T-helper 2 cell treated with Interferon-gamma antibody and Interleukin-4, amounts not matched to agents 100 ng/mL and 5 ng/mL, for 36 hours (primary cell): ENCODE measurements around the gene STOX2. TPM values are rescaled to one million over a fixed set of nuclear protein-coding genes. Genes with fewer than 3 reads are reported as not detected.
"Not testable (repeated sequence)": the region's sequence is repeated elsewhere in the genome, so short reads cannot be mapped to it uniquely, and the experiment has no call there.

Experiments used
- intact Hi-C: fragments of 100-400 bp; cut with micrococcal nuclease; formaldehyde crosslinking; loops from one replicate; pipeline ENCODE4 v1.15.1; 2023
- total RNA-seq: library from RNA; stranded (reverse); gene quantifications from 2 replicates; pipeline ENCODE4 v1.2.3, GENCODE V29; 2022

STOX2 gene
- total RNA-seq, 1 donor from 2014 or later: not detected

- intact Hi-C loops: no loop called here
These were observed 114.8 kb downstream of the STOX2 start for GRCh38 chr4:184019667-184020623.

DNA sequence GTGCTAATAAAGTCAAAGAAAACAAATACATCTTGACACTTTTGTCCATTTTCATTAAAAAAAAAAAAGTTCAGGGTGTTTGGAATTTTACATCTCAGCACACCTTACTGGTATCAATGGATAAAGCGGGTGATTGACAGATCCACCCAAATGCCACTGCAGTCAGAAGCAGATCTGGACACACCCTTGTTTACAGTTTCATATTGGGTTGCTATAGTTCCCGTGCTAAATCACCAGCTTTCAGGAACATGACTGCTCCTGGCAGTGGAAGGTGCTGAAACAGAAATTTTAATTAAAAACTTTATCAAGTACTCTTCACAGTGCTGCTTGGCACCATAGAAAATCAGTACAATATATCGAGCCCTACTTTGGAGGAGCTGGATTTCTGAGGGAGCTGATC lies 116.3 kb downstream of the STOX2 start:
- intact Hi-C loops: no loop called here

DNA sequence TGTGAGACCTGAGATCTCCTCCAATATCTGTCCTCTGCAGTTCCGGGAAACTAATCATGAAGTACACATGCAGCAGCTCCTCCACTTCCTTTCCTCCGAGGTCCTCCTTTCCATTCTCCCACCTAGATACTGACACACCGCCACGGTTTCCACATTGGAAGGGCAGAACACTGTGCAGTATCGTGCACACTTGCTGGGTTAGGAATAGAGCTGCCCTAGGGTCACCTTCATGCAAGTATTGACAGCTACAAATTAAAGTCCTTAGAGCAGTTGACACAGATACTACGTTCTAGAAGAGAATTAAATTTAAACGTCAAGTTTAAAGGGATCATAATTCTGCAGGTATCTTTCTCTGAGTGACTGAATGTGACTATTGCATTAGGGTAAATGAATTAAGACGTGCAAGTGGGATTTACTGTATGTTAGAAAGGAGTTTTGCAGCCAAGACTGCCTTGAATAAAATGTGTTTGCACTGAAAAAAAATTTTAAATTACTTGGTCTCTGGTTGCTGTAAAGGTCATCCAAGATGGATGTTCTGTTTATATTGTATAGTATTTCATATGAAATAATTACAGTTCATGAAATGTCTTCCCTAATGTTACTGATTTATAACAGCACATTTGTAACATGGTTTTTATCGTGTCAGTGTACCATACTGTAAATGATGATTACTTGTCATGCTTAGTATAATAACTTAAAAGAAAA lies 117.7 kb downstream of the STOX2 start:
- intact Hi-C loops: no loop called here

- intact Hi-C loops: no loop called here
These were observed 119.5 kb downstream of the STOX2 start for GRCh38 chr4:184024637-184025036.

- intact Hi-C loops: no loop called here
These were observed 123.7 kb downstream of the STOX2 start for GRCh38 chr4:184028561-184029374.

- intact Hi-C loops: no loop called here
These were observed 124.9 kb downstream of the STOX2 start for GRCh38 chr4:184030036-184030435.

DNA sequence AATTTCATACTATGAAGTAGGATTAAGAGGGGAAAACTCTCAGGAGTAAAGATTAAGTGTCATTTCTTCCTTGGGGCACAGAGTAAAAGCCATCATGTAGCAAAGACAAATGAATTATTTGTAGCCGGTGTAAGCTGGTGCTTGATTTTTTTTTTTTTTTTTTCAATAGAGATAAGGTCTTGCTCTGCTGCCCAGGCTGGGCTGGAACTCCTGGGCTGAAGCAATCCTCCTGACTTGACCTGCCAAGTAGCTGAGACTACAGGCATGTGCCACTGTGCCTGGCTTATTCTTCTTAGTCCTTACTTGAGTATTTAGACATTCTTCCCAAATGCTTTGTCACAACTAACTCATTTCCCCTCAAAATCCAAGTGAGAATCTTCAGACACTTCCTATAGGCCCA lies 125.7 kb downstream of the STOX2 start:
- intact Hi-C loops: no loop called here

DNA sequence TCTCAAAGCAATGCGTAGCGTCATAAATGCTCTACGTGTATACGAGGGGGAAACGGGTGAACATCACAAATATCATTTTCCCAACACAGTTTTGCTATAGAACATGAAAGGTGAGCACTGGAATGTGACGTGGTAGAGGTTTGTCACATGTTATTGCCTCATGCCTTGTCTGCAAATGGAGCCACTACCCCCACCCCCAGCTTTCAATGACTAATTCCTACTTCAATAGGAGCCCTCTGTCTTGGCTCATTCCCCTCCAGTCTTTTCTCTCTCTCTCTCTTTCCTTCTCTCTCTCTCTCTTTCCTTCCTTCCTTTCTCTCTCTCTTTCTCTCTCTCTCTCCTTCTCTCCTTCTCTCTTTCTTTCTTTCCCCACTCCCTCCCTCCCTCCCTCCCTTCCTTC lies 127.0 kb downstream of the STOX2 start:
- intact Hi-C loops: no loop called here

DNA sequence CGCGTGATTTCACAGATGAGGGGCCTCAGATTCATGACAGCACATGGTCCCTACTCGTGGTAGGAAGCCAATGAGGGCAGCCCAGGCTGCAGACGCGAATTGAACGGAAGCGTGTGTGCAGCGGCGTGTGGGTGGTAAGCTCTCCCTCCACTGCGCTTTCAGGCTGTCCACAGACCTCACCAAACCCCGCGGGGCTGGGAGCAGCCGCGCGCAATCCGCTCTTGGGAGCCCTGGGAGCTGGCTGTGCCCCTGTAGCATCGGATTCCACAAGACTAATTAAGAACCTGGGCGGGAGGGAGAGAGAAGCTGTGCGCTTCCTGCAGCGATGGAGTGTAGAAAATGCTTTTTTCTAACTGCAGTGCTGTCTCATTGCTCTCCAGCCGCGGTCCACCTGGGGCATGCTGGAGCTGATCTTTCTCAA lies 134.9 kb downstream of the STOX2 start:
- intact Hi-C loops: no loop called here

- intact Hi-C loops: no loop called here
These were observed 136.0 kb downstream of the STOX2 start for GRCh38 chr4:184041156-184041555.

DNA sequence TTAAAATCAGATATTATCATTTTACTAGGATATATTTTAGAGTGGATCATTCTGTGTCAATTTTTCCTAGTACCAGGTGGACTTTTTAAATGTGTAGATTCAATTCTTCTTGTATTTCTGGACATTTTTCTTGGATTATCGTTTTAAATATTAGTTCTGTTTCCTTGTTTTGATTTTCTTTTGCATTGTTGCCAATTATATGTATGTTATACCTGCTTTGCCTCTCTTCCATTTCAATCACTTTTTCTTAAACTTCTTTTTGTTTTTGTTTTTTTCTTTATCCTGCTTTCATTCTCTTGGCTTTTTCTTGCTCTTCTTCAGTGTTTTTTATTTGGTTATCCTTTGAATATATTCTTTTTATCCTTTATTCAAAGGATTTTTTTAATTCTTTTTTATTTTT lies 141.0 kb downstream of the STOX2 start:
- intact Hi-C loops: no loop called here

GRCh38 chr4:184051262-184051661 lies 146.2 kb downstream of the STOX2 start:
- intact Hi-C loops: not testable (repeated sequence)

DNA sequence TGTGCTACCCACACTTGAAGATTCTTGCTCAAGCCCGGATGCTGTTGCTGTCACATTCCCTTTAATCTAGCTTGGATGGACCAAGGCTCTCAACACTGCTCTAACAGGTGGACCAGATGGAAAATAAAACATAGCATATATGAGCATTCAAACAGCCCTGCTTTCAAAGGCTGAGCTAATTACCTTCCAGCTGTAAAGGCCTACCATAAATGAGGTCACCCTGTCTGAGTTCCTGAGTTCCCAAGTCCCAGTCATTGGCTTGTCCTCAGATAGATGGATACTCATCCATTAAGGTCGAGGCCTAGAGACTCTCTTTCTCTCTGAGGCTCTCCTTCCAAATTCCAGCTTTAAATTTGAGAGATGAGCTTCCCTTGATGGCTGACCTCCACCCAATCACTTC lies 147.5 kb downstream of the STOX2 start:
- intact Hi-C loops: no loop called here

DNA sequence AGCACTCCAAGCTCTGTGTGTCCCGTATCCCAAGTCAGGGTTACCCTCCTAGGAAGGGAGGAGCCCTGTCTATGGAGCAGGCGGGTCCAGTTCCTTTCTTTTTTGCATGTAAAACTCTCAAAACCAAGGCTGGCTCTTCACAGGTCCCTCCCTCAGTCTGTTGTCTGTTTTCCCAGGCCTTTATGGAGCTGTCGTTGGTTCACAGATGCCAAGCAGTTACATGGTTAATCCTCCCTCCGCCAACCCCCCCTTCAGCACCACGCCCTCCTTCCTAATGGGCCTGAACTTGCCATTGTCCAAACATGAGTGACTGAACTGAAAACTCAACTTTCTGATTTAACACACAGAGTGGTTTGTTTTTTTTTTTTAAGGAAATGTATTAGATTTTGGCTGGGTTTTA lies 148.3 kb downstream of the STOX2 start:
- intact Hi-C loops: no loop called here

DNA sequence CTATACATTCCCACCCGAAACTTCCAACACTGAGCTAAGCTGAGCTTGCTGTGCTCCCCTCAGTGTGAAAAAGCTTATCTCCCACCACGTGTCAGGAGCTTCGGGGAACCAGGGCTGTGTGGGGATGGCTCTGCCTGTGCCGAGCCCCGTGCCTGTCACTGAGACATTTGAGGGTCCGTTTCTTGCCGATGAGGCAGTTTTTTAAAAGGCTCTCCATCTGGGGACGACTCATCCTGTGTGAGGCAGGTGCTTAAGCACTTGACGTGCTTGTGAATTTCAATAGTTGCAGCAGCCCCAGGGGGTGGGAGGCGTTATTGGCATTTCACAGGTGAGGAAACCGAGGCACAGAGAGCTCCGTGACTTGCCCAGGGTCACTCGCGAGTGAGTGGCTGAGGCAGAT lies 151.8 kb downstream of the STOX2 start:
- intact Hi-C loops: no loop called here

DNA sequence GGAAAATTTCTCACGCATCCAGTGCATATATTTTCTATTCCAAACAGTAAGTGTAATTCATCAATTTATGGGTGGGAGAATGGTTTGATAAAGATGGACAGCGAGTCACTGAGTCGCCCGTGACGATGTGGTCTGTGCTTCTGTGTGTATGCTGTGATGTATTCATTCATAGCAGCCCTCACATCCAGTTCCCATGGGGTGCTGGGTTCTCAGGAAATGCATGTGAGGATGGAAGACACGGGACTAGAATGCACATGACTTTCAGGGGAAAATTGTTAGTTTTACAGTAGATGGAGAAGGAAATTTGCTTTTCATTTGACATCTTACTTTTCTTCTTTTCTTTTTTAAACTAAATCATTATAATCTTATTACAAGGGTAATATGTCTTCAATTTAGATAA lies 152.9 kb downstream of the STOX2 start:
- intact Hi-C loops: no loop called here

- intact Hi-C loops: no loop called here
These were observed 154.0 kb downstream of the STOX2 start for GRCh38 chr4:184059099-184059498.

DNA sequence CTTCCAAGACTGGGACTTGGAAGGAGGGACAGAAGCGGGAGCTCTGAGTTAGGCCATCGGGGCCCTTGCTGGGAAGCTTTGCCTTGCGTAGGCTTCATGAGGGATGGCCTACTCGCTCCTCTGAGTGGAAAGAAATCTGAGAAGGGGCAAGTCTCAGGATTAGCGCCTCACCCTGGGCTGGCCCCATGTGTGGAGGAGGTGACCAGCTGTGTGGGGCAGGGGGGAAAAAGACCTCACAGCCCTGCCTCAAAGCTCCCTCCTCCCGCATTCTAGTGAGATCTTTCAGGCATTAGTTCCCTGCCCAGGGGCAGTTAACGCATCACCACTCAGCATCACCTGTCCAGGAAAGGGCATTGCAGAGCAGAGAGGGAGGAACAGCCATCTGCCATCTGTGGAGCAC lies 156.5 kb downstream of the STOX2 start:
- intact Hi-C loops: no loop called here

- intact Hi-C loops: no loop called here
These were observed 157.7 kb downstream of the STOX2 start for GRCh38 chr4:184062769-184063168.

DNA sequence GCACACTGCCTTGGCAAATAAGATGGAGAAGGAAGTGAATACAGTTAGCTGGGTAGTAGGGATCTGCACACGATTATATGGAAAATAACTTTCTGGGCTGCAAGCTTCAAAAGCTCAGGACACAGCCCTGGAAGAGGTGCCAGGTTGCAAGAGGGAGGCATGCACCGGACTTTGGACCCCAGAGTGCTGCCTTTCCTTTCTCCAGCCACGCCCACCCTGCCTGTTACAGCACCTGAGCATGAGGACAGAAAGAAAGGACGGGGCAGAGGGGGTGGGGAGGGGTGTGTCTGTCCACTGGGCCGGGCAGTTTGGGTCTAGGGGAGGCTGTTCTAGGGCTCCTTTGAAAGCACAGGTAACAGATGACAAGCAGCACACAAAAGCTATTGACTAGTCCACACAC lies 159.8 kb downstream of the STOX2 start:
- intact Hi-C loops: no loop called here

GRCh38 chr4:184066584-184067300 lies 161.6 kb downstream of the STOX2 start:
- intact Hi-C loops: no loop called here
